Hepatocyte (in vitro differentiated cells): ENCODE data around the gene IL24. TPM values are rescaled to one million over a fixed set of nuclear protein-coding genes. Genes with fewer than 3 reads are reported as not detected.
A peak's percentile ranks its signal among the peaks of the same experiment; 100 is the strongest.

ENCODE experiments used
- DNase-seq: peaks from one replicate; pipeline ENCODE4 v3.0.0-alpha.2; 2016; ENCODE audit warnings: low spot score
- H2AFZ ChIP-seq: fragments of 200-600 bp; sonication (generic); 2 replicates; pipeline ENCODE4 v1.6.0; 2016; ENCODE audit warnings: antibody characterized with exemption, mild to moderate bottlenecking
- H3K27ac ChIP-seq: fragments of 200-600 bp; sonication (generic); 2 replicates; pipeline ENCODE4 v1.5.1; 2016; ENCODE audit warnings: mild to moderate bottlenecking
- H3K27me3 ChIP-seq: fragments of 200-600 bp; sonication (generic); 2 replicates; pipeline ENCODE4 v1.6.1; 2016
- H3K36me3 ChIP-seq: fragments of 200-600 bp; sonication (generic); replicated peaks from 2 replicates; pipeline ENCODE4 v1.5.1; 2016; ENCODE audit warnings: low read depth; ENCODE audit not compliant: insufficient read depth
- H3K4me1 ChIP-seq: fragments of 200-600 bp; sonication (generic); 2 replicates; pipeline ENCODE4 v1.5.1; 2016; ENCODE audit warnings: mild to moderate bottlenecking, moderate library complexity; ENCODE audit not compliant: insufficient read depth
- H3K4me2 ChIP-seq: fragments of 200-600 bp; sonication (generic); 2 replicates; pipeline ENCODE4 v1.6.0; 2016
- H3K4me3 ChIP-seq: fragments of 200-600 bp; sonication (generic); 2 replicates; pipeline ENCODE4 v1.5.1; 2016; ENCODE audit warnings: mild to moderate bottlenecking
- H3K79me2 ChIP-seq: fragments of 200-600 bp; sonication (generic); 2 replicates; pipeline ENCODE4 v1.6.0; 2017; ENCODE audit warnings: mild to moderate bottlenecking
- H3K9me2 ChIP-seq: fragments of 200-600 bp; sonication (generic); replicated peaks from 2 replicates; pipeline ENCODE4 v1.6.0; 2017; ENCODE audit warnings: mild to moderate bottlenecking; ENCODE audit not compliant: insufficient read depth
- H3K9me3 ChIP-seq: fragments of 200-600 bp; sonication (generic); 2 replicates; pipeline ENCODE4 v1.5.1; 2016; ENCODE audit warnings: low read depth, mild to moderate bottlenecking
- H4K20me1 ChIP-seq: fragments of 200-600 bp; sonication (generic); 2 replicates; pipeline ENCODE4 v1.6.0; 2016; ENCODE audit warnings: mild to moderate bottlenecking; ENCODE audit not compliant: insufficient read depth, poor library complexity, severe bottlenecking
- EZH2 ChIP-seq: fragments of 200-600 bp; sonication (generic); IDR thresholded peaks from 2 replicates; pipeline ENCODE4 v1.6.1; 2016; ENCODE audit warnings: antibody characterized with exemption, mild to moderate bottlenecking, borderline replicate concordance
- EZH2phosphoT487 ChIP-seq: fragments of 200-600 bp; sonication (generic); IDR thresholded peaks from one replicate; pipeline ENCODE4 v1.6.1; 2018; ENCODE audit warnings: antibody characterized with exemption, mild to moderate bottlenecking, low read depth, moderate library complexity; ENCODE audit not compliant: unreplicated experiment, severe bottlenecking
- WGBS: methylation state at CpG from one replicate; pipeline ENCODE4 v1.1.6; 2016; ENCODE audit warnings: low lambda C conversion rate; ENCODE audit errors: missing lambda C conversion rate; 5-methylcytosine and 5-hydroxymethylcytosine counted together
- polyA plus RNA-seq: library from polyadenylated mRNA; unstranded; fragments of >200 nt; fragmentation: Nextera tagmentation; extraction: Ambion mirVana; gene quantifications from 2 replicates; pipeline ENCODE4 v1.2.1, GENCODE V29; 2016
- total RNA-seq: library from RNA; depleted of rRNA; stranded (reverse); fragments of >200 nt; gene quantifications from 2 replicates; pipeline ENCODE4 v1.2.3, GENCODE V29; 2014
- TF ChIP-seq, protein P1 (sequence below): fragments of 200-600 bp; sonication (generic); IDR thresholded peaks from 2 replicates; pipeline ENCODE4 v1.5.1; 2016; ENCODE audit warnings: antibody characterized with exemption, mild to moderate bottlenecking; ENCODE audit not compliant: poor library complexity

IL24 gene
- total and polyA plus RNA-seq, 2 experiments from 2014 or later, result not detected

DNA sequence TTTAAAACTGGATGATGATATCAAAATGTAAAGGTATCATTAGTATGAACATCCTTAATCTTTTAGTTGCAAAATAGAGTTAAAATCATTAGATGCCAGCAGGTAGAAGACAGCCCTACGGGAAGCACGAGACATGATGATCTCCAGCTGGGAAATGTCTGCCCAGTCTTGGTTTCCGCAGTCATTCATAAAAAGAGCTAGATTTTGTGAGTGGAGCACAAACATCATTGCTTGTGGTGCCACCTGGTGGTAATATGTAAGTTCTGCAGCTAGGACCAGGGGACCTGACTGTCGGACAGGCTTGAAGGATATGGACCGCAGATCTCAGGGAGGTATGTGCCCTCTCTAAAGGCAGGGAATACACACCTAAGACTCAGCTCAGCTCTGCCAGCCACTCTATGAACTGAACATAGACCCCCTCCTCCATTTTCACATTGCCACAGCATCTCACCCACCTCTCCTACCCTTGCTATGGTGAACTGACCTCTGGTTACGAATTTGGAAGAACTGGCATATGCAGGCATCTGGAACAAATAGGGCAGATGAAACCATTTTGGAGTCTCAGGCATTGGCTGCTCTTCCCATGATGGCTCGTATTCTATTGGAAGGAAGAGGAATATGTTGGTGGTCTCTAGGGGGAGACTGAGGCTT is 15.3 kb downstream of the IL24 start:
- WGBS, result 32% methylated on average over 7 of the region's 7 CpGs

DNA sequence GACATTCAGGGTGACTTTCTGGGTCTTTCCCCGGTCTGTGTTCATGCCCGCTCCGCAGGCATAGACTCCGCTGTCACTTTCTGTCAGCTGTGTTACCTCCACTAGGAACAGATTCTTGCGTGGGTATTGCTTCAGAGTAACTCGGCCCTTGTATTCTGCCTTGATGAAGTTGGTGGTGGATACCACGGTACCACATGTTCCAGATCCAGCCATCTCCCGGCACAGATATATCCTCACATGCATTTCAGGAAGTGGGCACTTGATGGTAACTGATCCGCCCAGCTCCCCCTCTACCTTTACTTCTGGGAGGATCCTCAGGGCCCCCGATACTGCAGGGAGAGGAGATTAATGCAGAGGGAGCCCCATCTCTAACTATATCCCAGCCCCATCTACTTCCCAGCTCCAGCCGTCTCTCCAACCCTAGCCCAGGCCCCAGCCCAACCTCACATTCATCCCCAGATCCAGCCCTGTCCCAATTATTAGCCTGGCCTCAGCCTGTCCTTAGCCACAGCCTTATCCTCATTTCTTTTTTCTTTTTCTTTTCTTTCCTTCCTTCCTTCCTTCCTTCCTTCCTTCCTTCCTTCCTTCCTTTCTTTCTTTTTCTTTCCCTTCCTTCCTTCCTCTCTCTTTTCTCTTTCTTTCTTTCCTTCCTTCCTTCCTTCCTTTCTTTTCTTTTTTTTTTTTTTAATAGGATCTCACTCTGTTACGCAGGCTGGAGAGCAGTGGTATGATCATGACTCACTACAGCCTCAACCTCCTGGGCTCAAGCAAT is 16.7 kb downstream of the IL24 start:
- Histone ChIP-seq H3K4me1 (peaks cover 1% of the 10 kb centered on the region), H3K9me2 (no peaks in the 10 kb centered on the region), H3K27me3 (peaks cover 15% of the 10 kb centered on the region), H3K4me2 (no peak overlapping the region), H2AFZ (no peak overlapping the region), H3K79me2 (no peaks in the 10 kb centered on the region), H3K4me3 (no peak overlapping the region), H3K9me3 (no peaks in the 10 kb centered on the region), H3K27ac (no peak overlapping the region), H4K20me1 (no peaks in the 10 kb centered on the region), H3K36me3 (no peaks in the 10 kb centered on the region)
- no peak for DNase-seq
- WGBS, result 88% methylated on average over 12 of the region's 12 CpGs
- TF ChIP-seq EZH2phosphoT487 (no peak), EZH2 (no peak)
- TF ChIP-seq, protein P1, sequence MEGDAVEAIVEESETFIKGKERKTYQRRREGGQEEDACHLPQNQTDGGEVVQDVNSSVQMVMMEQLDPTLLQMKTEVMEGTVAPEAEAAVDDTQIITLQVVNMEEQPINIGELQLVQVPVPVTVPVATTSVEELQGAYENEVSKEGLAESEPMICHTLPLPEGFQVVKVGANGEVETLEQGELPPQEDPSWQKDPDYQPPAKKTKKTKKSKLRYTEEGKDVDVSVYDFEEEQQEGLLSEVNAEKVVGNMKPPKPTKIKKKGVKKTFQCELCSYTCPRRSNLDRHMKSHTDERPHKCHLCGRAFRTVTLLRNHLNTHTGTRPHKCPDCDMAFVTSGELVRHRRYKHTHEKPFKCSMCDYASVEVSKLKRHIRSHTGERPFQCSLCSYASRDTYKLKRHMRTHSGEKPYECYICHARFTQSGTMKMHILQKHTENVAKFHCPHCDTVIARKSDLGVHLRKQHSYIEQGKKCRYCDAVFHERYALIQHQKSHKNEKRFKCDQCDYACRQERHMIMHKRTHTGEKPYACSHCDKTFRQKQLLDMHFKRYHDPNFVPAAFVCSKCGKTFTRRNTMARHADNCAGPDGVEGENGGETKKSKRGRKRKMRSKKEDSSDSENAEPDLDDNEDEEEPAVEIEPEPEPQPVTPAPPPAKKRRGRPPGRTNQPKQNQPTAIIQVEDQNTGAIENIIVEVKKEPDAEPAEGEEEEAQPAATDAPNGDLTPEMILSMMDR, result no peak

More for the DNA sequence above, 15.3 kb downstream of the IL24 start:
- Histone ChIP-seq H3K4me2 (no peak overlapping the region), H3K27ac (no peak overlapping the region), H3K27me3 (peaks cover 27% of the 10 kb centered on the region), H4K20me1 (no peaks in the 10 kb centered on the region), H3K4me1 (peaks cover 4% of the 10 kb centered on the region), H3K4me3 (no peak overlapping the region), H3K79me2 (no peaks in the 10 kb centered on the region), H3K9me2 (no peaks in the 10 kb centered on the region), H3K36me3 (no peaks in the 10 kb centered on the region), H3K9me3 (no peaks in the 10 kb centered on the region), H2AFZ (no peak overlapping the region)
- no peak for TF ChIP-seq EZH2phosphoT487
- TF ChIP-seq, protein P1, result peak; percentile 78
- peak; percentile 90 for DNase-seq

- Histone ChIP-seq H4K20me1 (no peaks in the 10 kb centered on the region), H3K27ac (no peak overlapping the region), H3K79me2 (no peaks in the 10 kb centered on the region), H3K27me3 (peaks cover 10% of the 10 kb centered on the region), H3K9me3 (no peaks in the 10 kb centered on the region), H3K4me3 (no peak overlapping the region), H3K9me2 (no peaks in the 10 kb centered on the region), H3K4me2 (no peak overlapping the region), H2AFZ (no peak overlapping the region), H3K4me1 (no peaks in the 10 kb centered on the region), H3K36me3 (no peaks in the 10 kb centered on the region)
- 88% methylated on average over 15 of the region's 15 CpGs for WGBS
- no peak for DNase-seq
- TF ChIP-seq EZH2 (no peak), EZH2phosphoT487 (no peak)
- TF ChIP-seq, protein P1, result no peak
Measured at GRCh38 chr1:206915030-206915735, 17.9 kb downstream of the IL24 start.
